PC-3 (cell line): ENCODE data around the gene NCF4. TPM values are rescaled to one million over a fixed set of nuclear protein-coding genes. Genes with fewer than 3 reads are reported as not detected.
A peak's percentile ranks its signal among the peaks of the same experiment; 100 is the strongest.

ENCODE experiments used
- ATAC-seq: fragments of 200-7000 bp; cut with Tn5 transposase; 2 replicates; pipeline ENCODE4 v1.9.1; 2020; ENCODE audit warnings: mild to moderate bottlenecking, moderate library complexity
- BruUV-seq: library from RNA; stranded (reverse); fragments of 400-500 nt; replicated peaks from 2 replicates; lab custom pipeline; 2021; lab: Mats Ljungman, UMichigan
- CTCF ChIA-PET: fragments of 300-600 bp; sonication (Branson Sonifier 250); formaldehyde crosslinking; loops from one replicate; lab custom pipeline; 2022; ENCODE audit warnings: antibody characterized with exemption; lab: Charles Lee
- POLR2A ChIA-PET: fragments of 300-600 bp; sonication (Branson Sonifier 250); formaldehyde crosslinking; loops from one replicate; lab custom pipeline; 2022; ENCODE audit warnings: antibody characterized with exemption; ENCODE audit not compliant: unreplicated experiment; lab: Charles Lee
- DNase-seq: peaks from one replicate; pipeline ENCODE4 v3.0.0-alpha.2; 2015
- H2AFZ ChIP-seq: fragments of 300-600 bp; sonication (generic); 2 replicates; pipeline ENCODE4 v1.6.0; 2016; ENCODE audit warnings: antibody characterized with exemption, low read length
- H3F3A ChIP-seq: fragments of 300-600 bp; sonication (generic); one replicate; pipeline ENCODE4 v1.6.0; 2017; ENCODE audit warnings: antibody characterized with exemption, low read length, control low read depth, mild to moderate bottlenecking; ENCODE audit not compliant: unreplicated experiment
- H3K27ac ChIP-seq: fragments of 300-600 bp; sonication (generic); 2 replicates; pipeline ENCODE4 v1.5.1; 2016; ENCODE audit warnings: mild to moderate bottlenecking, low read length
- H3K27me3 ChIP-seq: fragments of 300-600 bp; sonication (generic); 2 replicates; pipeline ENCODE4 v1.6.1; 2016; ENCODE audit warnings: low read length, mixed read lengths
- H3K36me3 ChIP-seq: fragments of 300-600 bp; sonication (generic); 2 replicates; pipeline ENCODE4 v1.6.1; 2016; ENCODE audit warnings: low read depth, mixed run types, low read length, mixed read lengths
- H3K4me1 ChIP-seq: fragments of 300-600 bp; sonication (generic); 2 replicates; pipeline ENCODE4 v1.5.1; 2016; ENCODE audit warnings: low read length; ENCODE audit not compliant: insufficient read depth
- H3K4me2 ChIP-seq: fragments of 300-600 bp; sonication (generic); 2 replicates; pipeline ENCODE4 v1.6.0; 2016; ENCODE audit warnings: low read length
- H3K4me3 ChIP-seq: fragments of 300-600 bp; sonication (generic); 2 replicates; pipeline ENCODE4 v1.5.1; 2016; ENCODE audit warnings: mild to moderate bottlenecking, low read length, mixed read lengths
- H3K79me2 ChIP-seq: fragments of 300-600 bp; sonication (generic); 2 replicates; pipeline ENCODE4 v1.6.1; 2017; ENCODE audit warnings: low read length, mixed read lengths
- H3K9ac ChIP-seq: fragments of 300-600 bp; sonication (generic); 2 replicates; pipeline ENCODE4 v1.6.0; 2016; ENCODE audit warnings: mild to moderate bottlenecking, low read length
- H3K9me2 ChIP-seq: fragments of 300-600 bp; sonication (generic); replicated peaks from 2 replicates; pipeline ENCODE4 v1.6.1; 2016; ENCODE audit warnings: mixed run types, low read length, mixed read lengths
- H3K9me3 ChIP-seq: fragments of 300-600 bp; sonication (generic); 2 replicates; pipeline ENCODE4 v1.6.1; 2016; ENCODE audit warnings: low read length, mixed read lengths
- H4K20me1 ChIP-seq: fragments of 300-600 bp; sonication (generic); 2 replicates; pipeline ENCODE4 v1.6.1; 2016; ENCODE audit warnings: low read length, mixed read lengths
- EZH2 ChIP-seq: fragments of 300-600 bp; sonication (generic); IDR thresholded peaks from one replicate; pipeline ENCODE4 v1.6.1; 2017; ENCODE audit warnings: antibody characterized with exemption, mild to moderate bottlenecking, low read length; ENCODE audit not compliant: unreplicated experiment
- EZH2phosphoT487 ChIP-seq: fragments of 300-600 bp; sonication (generic); IDR thresholded peaks from 2 replicates; pipeline ENCODE4 v1.6.1; 2018; ENCODE audit warnings: mild to moderate bottlenecking, antibody characterized with exemption, low read length, borderline replicate concordance
- intact Hi-C: fragments of 100-400 bp; cut with micrococcal nuclease; formaldehyde crosslinking; loops from 2 replicates; pipeline ENCODE4 v1.9.0; 2023
- total RNA-seq: library from RNA; depleted of rRNA; stranded (reverse); fragments of >200 nt; gene quantifications from 2 replicates; pipeline ENCODE4 v1.2.3, GENCODE V29; 2014
- TF ChIP-seq, protein P1 (sequence below): fragments of 300-600 bp; sonication (generic); conservative IDR thresholded peaks from 2 replicates; pipeline ENCODE4 v1.5.1; 2017; ENCODE audit warnings: antibody characterized with exemption, low read depth, mild to moderate bottlenecking, low read length

NCF4 gene
- total RNA-seq, 1 experiment from 2014 or later = 0.47 TPM

DNA sequence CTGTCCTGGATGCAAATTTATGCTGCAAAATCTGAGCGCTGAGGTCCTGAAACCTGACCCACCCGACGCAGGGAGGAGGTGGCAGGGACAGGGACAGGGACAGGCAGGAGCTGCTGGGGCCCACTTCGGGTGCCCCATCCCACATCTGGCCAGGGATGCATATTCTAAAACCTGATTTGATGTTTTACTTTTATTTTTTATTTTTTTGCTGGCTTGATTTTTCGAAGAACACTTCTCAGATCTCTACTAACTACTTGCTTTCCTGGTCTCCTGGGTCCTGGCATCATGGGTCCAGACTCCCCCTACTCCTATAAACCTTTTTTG lies 43.3 kb upstream of the NCF4 start:
- ChIA-PET CTCF (no interaction called here), POLR2A (no interaction called here)

DNA sequence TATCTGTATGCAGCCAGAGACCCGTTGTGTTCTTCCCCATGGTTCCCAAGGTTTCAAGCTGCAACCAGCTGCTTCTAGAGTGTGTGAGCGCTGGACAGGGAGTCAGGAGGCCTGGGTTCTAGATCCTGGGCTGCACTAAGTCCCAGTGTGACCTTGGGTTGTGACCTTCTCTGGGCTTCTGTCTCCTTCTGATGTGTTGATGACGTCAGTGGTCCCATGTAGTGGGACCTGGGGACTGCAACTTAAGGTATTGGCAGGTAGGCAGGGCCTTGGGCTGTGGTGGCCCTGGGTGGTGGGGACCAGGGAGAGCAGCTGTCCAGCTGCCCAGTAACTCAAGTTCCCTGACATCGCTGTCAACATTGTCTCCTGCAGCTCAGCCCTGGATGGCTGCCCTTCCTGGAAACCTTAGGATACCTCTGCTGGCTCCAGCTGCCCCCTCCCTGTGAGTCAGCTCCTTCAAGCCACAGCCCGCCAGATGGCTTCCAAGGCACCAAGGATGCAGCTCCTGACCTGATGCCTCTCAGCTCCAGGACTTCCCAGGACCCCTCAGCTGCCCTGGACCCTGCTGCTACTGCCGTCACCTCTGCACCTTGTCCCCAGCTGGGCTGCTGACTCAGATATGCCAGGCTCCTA lies 42.7 kb upstream of the NCF4 start:
- Histone ChIP-seq H3K9ac (no peak overlapping the region), H3K4me2 (no peak overlapping the region), H3K27ac (no peak overlapping the region), H3K36me3 (no peaks in the 10 kb centered on the region), H3K27me3 (peaks cover 58% of the 10 kb centered on the region), H3K9me2 (no peaks in the 10 kb centered on the region), H3K4me1 (no peaks in the 10 kb centered on the region), H3K79me2 (no peaks in the 10 kb centered on the region), H3F3A (no peaks in the 10 kb centered on the region), H4K20me1 (no peaks in the 10 kb centered on the region), H2AFZ (no peak overlapping the region), H3K9me3 (no peaks in the 10 kb centered on the region), H3K4me3 (no peak overlapping the region)
- ChIA-PET POLR2A (no interaction called here), CTCF (no interaction called here)
- intact Hi-C loops = no loop called here
- ATAC-seq = no peak; the same call in 1 of the 2 replicates
- TF ChIP-seq EZH2phosphoT487 (no peak), EZH2 (no peak)
- TF ChIP-seq, protein P1, sequence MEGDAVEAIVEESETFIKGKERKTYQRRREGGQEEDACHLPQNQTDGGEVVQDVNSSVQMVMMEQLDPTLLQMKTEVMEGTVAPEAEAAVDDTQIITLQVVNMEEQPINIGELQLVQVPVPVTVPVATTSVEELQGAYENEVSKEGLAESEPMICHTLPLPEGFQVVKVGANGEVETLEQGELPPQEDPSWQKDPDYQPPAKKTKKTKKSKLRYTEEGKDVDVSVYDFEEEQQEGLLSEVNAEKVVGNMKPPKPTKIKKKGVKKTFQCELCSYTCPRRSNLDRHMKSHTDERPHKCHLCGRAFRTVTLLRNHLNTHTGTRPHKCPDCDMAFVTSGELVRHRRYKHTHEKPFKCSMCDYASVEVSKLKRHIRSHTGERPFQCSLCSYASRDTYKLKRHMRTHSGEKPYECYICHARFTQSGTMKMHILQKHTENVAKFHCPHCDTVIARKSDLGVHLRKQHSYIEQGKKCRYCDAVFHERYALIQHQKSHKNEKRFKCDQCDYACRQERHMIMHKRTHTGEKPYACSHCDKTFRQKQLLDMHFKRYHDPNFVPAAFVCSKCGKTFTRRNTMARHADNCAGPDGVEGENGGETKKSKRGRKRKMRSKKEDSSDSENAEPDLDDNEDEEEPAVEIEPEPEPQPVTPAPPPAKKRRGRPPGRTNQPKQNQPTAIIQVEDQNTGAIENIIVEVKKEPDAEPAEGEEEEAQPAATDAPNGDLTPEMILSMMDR = no peak
- BruUV-seq = no TSS peak
- DNase-seq = peak; percentile 4

More for the DNA sequence above, 43.3 kb upstream of the NCF4 start:
- ATAC-seq = no peak
- H3K4me3 ChIP-seq = no peak overlapping the region
- no peak for DNase-seq
- TF ChIP-seq, protein P1 = no peak
- TF ChIP-seq EZH2phosphoT487 (no peak), EZH2 (no peak)
- H3K79me2 ChIP-seq = no peaks in the 10 kb centered on the region
- H3K9ac ChIP-seq = no peak overlapping the region
- H3K9me3 ChIP-seq = no peaks in the 10 kb centered on the region
- H3K27me3 ChIP-seq = peaks cover 58% of the 10 kb centered on the region
- no peaks in the 10 kb centered on the region for H3K4me1 ChIP-seq
- no peaks in the 10 kb centered on the region for H3F3A ChIP-seq
- no peaks in the 10 kb centered on the region for H3K9me2 ChIP-seq
- BruUV-seq = no TSS peak
- H3K36me3 ChIP-seq = no peaks in the 10 kb centered on the region
- no peak overlapping the region for H3K27ac ChIP-seq
- H3K4me2 ChIP-seq = no peak overlapping the region
- no peak overlapping the region for H2AFZ ChIP-seq
- intact Hi-C loops = no loop called here
- H4K20me1 ChIP-seq = no peaks in the 10 kb centered on the region

DNA sequence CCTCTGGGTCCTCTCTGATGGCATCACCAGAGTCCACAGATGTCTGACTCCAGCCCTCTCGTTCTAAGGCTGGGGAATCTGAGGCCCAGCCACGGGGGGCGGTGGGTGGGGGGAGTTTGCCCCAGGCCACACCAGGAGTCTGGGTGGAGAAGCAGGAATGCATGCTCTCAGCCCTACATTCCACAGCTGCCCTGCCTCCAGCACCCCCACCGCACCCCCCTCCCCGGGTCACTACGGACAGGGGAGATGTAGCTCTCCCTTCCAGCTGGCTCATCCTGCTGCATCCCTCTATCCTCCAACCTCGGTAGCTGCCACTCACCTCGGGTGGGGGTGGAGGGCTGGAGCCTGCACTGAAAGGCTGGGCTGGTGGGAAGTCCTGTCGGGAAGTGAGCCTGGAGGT lies 41.7 kb upstream of the NCF4 start:
- no peak overlapping the region for H3K27ac ChIP-seq
- no peaks in the 10 kb centered on the region for H3K4me1 ChIP-seq
- no peak for TF ChIP-seq EZH2phosphoT487
- no peak for TF ChIP-seq EZH2
- TF ChIP-seq, protein P1 = no peak
- no peaks in the 10 kb centered on the region for H3K36me3 ChIP-seq
- no peak overlapping the region for H3K4me2 ChIP-seq
- H3K4me3 ChIP-seq = no peak overlapping the region
- no TSS peak for BruUV-seq
- ChIA-PET POLR2A (no interaction called here), CTCF (no interaction called here)
- H3K9ac ChIP-seq = no peak overlapping the region
- H3K9me2 ChIP-seq = no peaks in the 10 kb centered on the region
- DNase-seq = no peak
- ATAC-seq = no peak
- H3K27me3 ChIP-seq = peaks cover 55% of the 10 kb centered on the region
- no peaks in the 10 kb centered on the region for H3F3A ChIP-seq
- no peaks in the 10 kb centered on the region for H3K9me3 ChIP-seq
- H3K79me2 ChIP-seq = no peaks in the 10 kb centered on the region
- H4K20me1 ChIP-seq = no peaks in the 10 kb centered on the region
- no peak overlapping the region for H2AFZ ChIP-seq
- intact Hi-C loops = no loop called here
